Smooth muscle cell of bladder (primary cell): Measurements from ENCODE around the gene PRRG4. TPM values are rescaled to one million over a fixed set of nuclear protein-coding genes. Genes with fewer than 3 reads are reported as not detected.

Source experiments
- total RNA-seq: library from RNA; depleted of rRNA; stranded (reverse); fragments of >200 nt; gene quantifications from 2 replicates; pipeline ENCODE4 v1.2.3, GENCODE V29; 2014

PRRG4 gene
- total RNA-seq: under 0.01 and 0.09 TPM in 2 replicates

DNA sequence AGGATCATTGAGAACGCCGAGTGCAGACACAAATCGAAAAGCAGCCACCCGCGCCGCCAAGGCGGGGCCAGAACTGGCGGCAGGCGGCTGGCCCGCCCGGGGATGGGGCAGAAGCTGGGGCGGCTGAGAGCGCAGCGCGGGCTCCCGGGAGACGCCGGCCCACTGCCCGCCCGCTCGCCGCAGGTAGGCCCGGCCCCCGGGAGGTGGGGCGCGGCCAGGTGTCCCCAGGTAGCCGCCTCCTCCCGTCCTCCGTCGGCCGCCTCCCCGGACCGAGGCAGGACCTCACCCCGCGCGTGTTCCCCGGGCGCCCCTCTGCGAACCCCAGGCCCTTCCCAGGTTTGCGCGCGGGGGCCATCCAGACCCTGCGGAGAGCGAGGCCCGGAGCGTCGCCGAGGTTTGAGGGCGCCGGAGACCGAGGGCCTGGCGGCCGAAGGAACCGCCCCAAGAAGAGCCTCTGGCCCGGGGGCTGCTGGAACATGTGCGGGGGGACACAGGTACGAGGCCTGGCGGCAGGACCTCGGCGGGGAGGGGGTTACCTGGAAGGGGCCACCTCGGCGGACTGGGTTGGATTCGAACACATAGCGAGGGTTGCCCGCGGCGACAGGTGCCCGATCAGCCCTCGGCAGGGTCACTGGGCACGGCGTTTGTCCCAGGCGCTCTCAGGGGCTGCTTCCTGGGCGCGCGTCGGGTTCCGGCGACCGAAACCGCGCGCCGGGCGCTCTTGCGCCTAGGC, at the start of gene PRRG4:
PRRG4 (plus strand) TSS at position 248 of the 733 bp plus-strand sequence. CDS start 603 bp downstream, outside the sequence.

GRCh38 chr11:32794439-32794838, 35.3 kb upstream of the PRRG4 start, which contains the start of gene CCDC73:
Gene CCDC73, minus strand, starts transcription at chr11:32794662. Its CDS starts 34,419 bp downstream, at chr11:32760243.

GRCh38 chr11:32892355-32893092, 62.8 kb downstream of the PRRG4 start, which contains the start of gene QSER1:
Gene QSER1, plus strand, starts transcription at chr11:32892811. Its CDS starts 315 bp downstream, at chr11:32893126.

Other genes with a start within 250 kb of the PRRG4 start
- gene EIF3M, start 246.1 kb upstream of the PRRG4 start, total RNA-seq: 337 and 435 TPM in 2 replicates
- not detected in 2 replicates for gene CCDC73, start 35.3 kb upstream of the PRRG4 start, total RNA-seq
- 11.4 and 11.7 TPM in 2 replicates for gene QSER1, start 62.9 kb downstream of the PRRG4 start, total RNA-seq
- 5.3 and 7.4 TPM in 2 replicates for gene DEPDC7, start 186.0 kb downstream of the PRRG4 start, total RNA-seq
- 13.2 and 16.7 TPM in 2 replicates for gene TCP11L1, start 209.6 kb downstream of the PRRG4 start, total RNA-seq